ENCODE results near the gene TRIM37.
A peak's percentile ranks its signal among the peaks of the same experiment; 100 is the strongest.

TRIM37 gene

DNA sequence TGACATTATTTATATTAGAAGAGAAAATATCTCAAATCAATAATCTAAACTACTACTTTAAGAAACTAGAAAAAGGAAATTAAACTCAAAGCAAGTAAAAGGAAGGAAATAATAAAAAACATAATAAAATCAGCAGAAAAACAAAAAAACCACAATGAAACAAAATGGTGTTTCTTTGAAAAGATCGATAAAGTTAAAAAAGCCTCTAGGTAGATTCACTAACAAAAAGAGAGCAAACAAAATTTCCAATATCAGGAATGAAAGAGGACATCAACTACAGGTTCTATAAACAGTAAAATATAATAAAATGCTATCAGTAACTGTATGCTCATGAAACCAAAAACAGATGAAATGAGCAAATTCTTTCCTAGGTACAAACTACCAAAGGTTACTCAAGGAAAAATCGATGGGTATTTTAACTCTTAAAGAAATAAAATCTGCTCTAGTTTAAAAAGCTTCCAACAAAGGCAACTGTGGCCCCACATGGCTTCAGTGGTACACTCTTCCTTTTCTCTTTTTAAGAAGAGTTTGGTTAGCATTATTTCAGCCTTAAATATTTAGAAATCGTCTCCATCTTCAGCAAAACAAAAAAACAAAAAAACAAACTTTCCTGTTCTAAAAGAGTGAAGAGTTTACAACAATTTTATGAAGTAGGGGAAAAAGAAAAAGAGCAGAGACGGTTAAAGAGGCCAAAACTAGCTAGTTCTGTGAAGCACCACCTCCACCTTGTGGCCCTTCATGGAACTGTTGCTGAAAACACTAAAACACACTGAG is 102.2 kb downstream of the TRIM37 start:
- H3K27ac ChIP-seq (replicated peaks): peak overlapping the region; percentile 12
- no peak for TF ChIP-seq POLR2AphosphoS5 (IDR thresholded peaks at IDR 0.05; ENCODE audit: low read depth)
- TF ChIP-seq, protein P1, sequence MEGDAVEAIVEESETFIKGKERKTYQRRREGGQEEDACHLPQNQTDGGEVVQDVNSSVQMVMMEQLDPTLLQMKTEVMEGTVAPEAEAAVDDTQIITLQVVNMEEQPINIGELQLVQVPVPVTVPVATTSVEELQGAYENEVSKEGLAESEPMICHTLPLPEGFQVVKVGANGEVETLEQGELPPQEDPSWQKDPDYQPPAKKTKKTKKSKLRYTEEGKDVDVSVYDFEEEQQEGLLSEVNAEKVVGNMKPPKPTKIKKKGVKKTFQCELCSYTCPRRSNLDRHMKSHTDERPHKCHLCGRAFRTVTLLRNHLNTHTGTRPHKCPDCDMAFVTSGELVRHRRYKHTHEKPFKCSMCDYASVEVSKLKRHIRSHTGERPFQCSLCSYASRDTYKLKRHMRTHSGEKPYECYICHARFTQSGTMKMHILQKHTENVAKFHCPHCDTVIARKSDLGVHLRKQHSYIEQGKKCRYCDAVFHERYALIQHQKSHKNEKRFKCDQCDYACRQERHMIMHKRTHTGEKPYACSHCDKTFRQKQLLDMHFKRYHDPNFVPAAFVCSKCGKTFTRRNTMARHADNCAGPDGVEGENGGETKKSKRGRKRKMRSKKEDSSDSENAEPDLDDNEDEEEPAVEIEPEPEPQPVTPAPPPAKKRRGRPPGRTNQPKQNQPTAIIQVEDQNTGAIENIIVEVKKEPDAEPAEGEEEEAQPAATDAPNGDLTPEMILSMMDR (IDR thresholded peaks at IDR 0.05; ENCODE audit: insufficient read depth, low read length): peak; percentile 62
- DNase-seq (ENCODE audit: low read depth in 1 of 2, low spot score in 1 of 2): peak; percentile 27 to 46
- H3K27me3 ChIP-seq (ENCODE audit: insufficient read depth, poor library complexity, severe bottlenecking): no peaks in the 10 kb centered on the region
- H3K4me3 ChIP-seq (replicated peaks; ENCODE audit: insufficient read depth, low read length): no peak overlapping the region

DNA sequence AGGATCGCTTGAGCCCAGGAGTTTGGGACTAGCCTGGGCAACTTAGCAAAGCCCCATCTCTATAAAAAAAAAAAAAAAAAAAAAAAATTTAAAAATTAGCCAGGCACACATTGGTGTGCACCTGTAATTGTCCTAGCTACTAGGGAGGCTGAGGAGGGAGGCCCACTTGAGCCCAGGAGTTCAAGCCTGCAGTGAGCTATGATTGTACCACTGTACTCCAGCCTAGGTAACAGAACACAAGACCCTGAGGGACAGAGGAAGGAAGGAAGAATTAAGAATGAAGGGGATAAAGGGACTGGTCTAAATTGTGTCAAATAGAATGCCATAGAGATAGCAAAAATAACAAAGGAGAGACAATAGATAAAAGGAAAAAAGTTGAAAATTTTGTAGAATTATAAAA is 102.8 kb downstream of the TRIM37 start:
- no peak overlapping the region for H3K4me3 ChIP-seq (replicated peaks; ENCODE audit: insufficient read depth, low read length)
- no peak overlapping the region for H3K27ac ChIP-seq (replicated peaks)
- DNase-seq (ENCODE audit: low read depth in 1 of 2, low spot score in 1 of 2): no peak
- H3K27me3 ChIP-seq (ENCODE audit: insufficient read depth, poor library complexity, severe bottlenecking): no peaks in the 10 kb centered on the region
- TF ChIP-seq SPI1 (IDR thresholded peaks at IDR 0.05; ENCODE audit: borderline replicate concordance, low read depth): no peak
- TF ChIP-seq, protein P2, sequence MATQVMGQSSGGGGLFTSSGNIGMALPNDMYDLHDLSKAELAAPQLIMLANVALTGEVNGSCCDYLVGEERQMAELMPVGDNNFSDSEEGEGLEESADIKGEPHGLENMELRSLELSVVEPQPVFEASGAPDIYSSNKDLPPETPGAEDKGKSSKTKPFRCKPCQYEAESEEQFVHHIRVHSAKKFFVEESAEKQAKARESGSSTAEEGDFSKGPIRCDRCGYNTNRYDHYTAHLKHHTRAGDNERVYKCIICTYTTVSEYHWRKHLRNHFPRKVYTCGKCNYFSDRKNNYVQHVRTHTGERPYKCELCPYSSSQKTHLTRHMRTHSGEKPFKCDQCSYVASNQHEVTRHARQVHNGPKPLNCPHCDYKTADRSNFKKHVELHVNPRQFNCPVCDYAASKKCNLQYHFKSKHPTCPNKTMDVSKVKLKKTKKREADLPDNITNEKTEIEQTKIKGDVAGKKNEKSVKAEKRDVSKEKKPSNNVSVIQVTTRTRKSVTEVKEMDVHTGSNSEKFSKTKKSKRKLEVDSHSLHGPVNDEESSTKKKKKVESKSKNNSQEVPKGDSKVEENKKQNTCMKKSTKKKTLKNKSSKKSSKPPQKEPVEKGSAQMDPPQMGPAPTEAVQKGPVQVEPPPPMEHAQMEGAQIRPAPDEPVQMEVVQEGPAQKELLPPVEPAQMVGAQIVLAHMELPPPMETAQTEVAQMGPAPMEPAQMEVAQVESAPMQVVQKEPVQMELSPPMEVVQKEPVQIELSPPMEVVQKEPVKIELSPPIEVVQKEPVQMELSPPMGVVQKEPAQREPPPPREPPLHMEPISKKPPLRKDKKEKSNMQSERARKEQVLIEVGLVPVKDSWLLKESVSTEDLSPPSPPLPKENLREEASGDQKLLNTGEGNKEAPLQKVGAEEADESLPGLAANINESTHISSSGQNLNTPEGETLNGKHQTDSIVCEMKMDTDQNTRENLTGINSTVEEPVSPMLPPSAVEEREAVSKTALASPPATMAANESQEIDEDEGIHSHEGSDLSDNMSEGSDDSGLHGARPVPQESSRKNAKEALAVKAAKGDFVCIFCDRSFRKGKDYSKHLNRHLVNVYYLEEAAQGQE (IDR thresholded peaks at IDR 0.05; ENCODE audit: insufficient replicate concordance, low read depth): no peak
- TF ChIP-seq, protein P1 (IDR thresholded peaks at IDR 0.05; ENCODE audit: insufficient read depth, low read length): no peak
- no peak for TF ChIP-seq POLR2AphosphoS5 (IDR thresholded peaks at IDR 0.05; ENCODE audit: low read depth)
- no peak for TF ChIP-seq GABPA (IDR thresholded peaks at IDR 0.05; ENCODE audit: low read depth)

DNA sequence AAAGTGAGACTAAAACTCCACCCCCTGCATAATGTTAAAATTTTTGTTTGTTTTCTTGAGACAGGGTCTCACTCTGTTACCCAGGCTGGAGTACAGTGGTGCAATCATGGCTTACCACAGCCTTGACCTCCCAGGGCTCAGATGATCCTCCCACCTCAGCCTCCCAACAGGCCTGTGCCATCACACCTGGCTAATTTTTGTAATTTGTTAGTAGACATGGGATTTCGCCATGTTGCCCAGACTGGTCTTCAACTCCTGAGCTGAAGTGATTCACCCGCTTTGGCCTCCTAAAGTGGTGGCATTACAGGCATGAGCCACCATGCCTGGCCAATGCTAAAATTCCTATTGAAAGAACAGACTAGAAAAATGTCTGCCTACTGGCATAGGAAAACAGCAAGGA is 103.8 kb downstream of the TRIM37 start:
- peak overlapping the region; percentile 43; the same call in 1 of the 2 replicates for H3K27ac ChIP-seq (replicated peaks)
- H3K27me3 ChIP-seq (ENCODE audit: insufficient read depth, poor library complexity, severe bottlenecking): no peaks in the 10 kb centered on the region
- DNase-seq (ENCODE audit: low read depth in 1 of 2, low spot score in 1 of 2): peak in 1 of 2 experiments; percentile 24
- no peak overlapping the region for H3K4me3 ChIP-seq (replicated peaks; ENCODE audit: insufficient read depth, low read length)
- TF ChIP-seq, protein P2 (IDR thresholded peaks at IDR 0.05; ENCODE audit: insufficient replicate concordance, low read depth): no peak
- TF ChIP-seq, protein P1 (IDR thresholded peaks at IDR 0.05; ENCODE audit: insufficient read depth, low read length): no peak
- TF ChIP-seq SPI1 (IDR thresholded peaks at IDR 0.05; ENCODE audit: borderline replicate concordance, low read depth) (no peak), GABPA (IDR thresholded peaks at IDR 0.05; ENCODE audit: low read depth) (no peak)

DNA sequence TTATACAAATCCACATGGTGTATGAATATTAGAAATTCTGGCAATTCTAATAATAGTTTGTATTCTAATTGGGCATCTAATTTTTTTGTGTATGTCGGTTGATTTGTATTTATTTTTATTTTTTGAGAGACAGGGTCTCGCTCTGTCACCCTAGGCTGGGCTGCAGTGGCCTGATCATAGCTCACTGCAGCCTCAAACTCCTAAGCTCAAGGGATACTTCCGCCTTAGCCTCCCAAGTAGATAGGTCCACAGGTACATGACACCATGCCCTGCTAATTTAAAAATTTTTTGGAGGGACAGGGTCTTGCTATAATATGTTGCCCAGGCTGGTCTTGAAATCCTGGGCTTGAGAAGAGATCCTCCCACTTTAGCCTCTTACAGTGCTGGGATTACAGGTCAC is 104.6 kb downstream of the TRIM37 start:
- TF ChIP-seq, protein P2 (IDR thresholded peaks at IDR 0.05; ENCODE audit: insufficient replicate concordance, low read depth): no peak
- Histone ChIP-seq H3K27ac (replicated peaks) (peak overlapping the region; percentile 43), H3K27me3 (ENCODE audit: insufficient read depth, poor library complexity, severe bottlenecking) (no peaks in the 10 kb centered on the region), H3K4me3 (replicated peaks; ENCODE audit: insufficient read depth, low read length) (no peak overlapping the region)
- DNase-seq (ENCODE audit: low read depth in 1 of 2, low spot score in 1 of 2): no peak

Measured in HL-60 (cell line).